Measurements from ENCODE around the gene STPG3.

STPG3 gene

DNA sequence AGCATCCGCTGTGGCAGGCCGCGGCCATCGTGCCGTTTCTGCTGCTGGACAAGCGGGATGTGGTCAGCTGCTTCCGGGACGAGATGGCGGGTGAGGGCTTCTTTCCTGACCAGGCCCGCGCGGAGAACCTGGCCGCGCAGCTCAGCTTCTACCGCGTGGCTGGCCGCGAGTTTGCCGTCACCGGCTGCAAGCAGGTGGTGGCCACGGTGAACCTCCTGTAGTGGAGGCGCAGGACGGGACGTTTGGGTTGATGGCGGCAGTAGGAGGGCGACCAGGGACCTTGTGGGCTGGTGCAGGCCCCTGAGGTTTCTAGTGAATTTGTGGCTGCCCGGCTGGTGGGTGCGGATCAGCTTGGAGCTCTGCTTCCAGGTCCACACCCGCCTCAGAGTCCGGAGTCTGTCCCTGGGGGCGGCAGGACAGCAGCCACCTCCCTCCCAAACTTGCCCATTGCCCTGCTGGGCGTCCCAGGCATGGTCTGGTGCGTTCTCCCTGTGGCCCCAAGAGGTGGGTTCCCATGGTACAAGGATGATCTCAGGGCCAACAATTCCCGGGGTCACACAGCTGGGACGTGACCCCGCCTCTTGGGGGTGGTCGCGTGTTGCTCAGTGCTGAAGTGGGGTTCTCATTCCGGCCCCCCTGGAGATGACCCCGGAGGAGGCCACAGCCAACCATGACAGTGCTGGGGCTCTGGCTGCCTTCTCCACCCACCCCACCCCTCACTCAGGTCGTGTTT lies 28.8 kb downstream of the STPG3 start:
- no peak for DNase-seq (ENCODE audit: low spot score)

DNA sequence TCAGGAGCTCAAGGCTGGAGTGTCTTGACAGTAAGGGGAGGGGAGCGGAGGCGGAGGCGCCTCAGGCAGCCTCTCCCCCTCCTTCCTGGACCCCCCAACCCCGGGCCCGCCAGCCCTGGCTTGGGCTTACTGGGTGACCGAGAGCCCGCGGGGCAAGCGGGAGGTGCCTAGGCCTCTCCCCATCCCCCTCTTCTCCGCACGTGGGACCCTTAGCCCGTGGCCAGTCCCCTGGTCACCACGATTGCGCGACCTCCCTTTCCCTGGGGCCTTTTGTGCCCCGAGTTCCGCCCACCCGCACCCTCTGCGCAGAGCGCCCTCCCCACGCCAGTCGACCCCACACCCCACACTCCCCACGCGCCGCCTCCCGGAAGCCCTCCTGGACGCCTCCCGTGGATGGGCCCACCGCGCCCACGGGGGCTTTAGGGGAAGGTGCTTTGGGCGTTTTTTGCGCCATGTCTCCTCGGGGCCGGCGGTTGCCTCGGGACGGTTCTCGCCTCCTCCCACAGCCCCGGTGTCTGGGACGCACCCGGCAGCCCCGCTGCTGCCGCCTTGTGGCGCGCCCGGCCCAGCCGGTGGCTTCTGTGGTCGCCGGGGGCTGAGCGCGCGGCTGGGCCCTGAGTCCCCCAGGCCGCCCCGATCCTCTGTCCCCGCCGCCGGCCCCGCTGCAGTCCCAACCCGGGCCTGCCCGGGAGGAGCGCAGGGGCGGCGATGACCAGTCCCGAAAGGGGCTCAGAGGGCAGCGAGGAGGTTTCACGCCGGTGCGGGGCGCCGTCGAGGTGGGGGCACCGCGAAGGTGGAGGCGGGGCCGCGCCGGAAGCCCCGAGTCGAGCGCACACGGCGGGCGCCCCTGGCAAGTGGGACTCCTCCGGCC lies 29.6 kb downstream of the STPG3 start:
- DNase-seq (ENCODE audit: low spot score) = no peak

- no peak for DNase-seq (ENCODE audit: low spot score)
These were observed 30.4 kb downstream of the STPG3 start for GRCh38 chr9:137281345-137282116.

- peak; percentile 64 for DNase-seq (ENCODE audit: low spot score)
These were observed 35.9 kb downstream of the STPG3 start for GRCh38 chr9:137286975-137287383.

GRCh38 chr9:137293094-137293481 lies 42.0 kb downstream of the STPG3 start:
- no peak for DNase-seq (ENCODE audit: low spot score)

DNA sequence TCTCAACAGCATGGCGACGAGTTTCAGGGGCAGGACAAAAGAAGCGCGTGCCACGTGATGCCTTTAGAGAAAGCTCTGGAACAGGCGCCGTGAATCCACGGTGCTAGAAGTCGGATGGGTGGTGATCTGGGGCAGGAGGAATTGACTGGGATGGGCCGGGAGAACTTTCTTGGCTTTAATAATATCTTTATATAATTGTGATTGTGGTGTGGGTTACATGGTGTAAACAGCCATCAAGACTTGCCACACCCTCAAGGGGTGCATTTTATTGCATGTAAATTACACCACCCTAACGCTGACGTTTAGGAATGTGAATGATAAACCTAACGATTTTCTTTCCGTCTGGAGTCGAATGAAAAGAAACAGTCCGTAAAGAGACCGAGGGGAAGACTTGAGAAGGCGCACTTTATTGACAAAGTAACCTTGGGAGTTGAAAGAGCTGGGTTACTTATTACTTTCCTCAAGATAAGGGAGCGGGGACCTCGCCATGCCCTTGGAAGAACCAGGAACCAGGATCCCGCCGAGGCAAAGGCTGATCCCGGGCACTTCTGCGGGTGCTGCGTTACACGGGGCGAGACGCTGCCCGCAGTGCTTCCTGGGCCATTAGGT lies 42.5 kb downstream of the STPG3 start:
- no peak for DNase-seq (ENCODE audit: low spot score)

DNA sequence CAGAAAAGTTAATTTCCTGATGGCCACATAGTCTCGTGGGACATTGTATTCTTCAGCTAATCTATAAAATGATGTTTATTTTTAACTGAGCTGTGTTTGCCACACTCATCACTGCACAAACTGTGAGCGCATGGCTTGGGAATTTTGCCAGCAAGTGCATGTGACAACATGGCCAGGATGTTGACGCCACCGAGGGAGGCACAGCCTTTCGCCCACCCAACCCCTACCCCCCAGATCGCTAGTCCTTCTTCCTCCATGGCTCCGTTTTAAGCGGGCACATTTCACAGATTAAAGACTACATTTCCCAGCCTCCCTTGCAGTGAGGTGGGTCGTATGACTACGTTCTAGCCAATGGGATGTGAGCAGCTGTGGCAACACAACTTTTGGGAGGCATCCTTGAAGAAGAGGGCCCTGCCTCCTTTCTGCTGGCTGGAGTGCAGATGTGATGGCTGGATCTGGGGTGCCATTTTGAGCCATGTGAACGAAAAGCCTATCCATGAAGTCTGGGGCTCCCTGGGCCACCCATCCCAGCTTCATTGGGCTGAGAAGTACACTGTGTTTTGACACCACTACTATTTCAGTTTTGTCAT lies 43.1 kb downstream of the STPG3 start:
- DNase-seq (ENCODE audit: low spot score) = peak; percentile 56

- DNase-seq (ENCODE audit: low spot score) = no peak
These were observed 43.7 kb downstream of the STPG3 start for GRCh38 chr9:137294681-137295237.

DNA sequence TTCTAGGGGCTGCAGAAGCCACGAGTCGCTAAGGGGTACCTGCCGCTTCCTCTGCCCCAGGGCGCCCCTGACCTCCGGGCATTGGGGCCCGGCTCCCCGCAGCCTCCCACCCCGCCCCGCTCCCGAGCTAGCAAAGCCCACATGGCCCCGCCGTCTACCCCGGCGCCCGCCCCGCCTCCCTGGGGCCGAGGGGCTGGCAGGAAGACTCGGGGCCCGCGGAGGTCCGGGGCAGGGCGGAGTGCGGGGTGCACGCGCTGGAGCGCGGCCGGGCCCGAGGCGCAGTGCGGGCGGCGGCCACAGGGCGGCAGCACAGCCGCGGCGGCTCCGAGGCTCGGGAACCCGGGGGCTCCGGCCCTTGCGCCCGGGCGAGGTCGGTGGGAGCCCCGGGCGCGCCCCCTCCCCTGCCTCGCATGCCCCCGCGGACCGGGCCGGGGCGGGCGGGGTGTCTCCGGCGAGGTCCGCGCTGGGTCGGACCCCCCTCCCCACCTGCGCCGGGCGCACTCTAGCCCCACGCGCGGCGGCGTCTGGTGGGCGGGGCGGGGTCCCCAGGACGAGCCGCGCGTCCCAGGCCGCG lies 44.2 kb downstream of the STPG3 start:
- DNase-seq (ENCODE audit: low spot score) = no peak

DNA sequence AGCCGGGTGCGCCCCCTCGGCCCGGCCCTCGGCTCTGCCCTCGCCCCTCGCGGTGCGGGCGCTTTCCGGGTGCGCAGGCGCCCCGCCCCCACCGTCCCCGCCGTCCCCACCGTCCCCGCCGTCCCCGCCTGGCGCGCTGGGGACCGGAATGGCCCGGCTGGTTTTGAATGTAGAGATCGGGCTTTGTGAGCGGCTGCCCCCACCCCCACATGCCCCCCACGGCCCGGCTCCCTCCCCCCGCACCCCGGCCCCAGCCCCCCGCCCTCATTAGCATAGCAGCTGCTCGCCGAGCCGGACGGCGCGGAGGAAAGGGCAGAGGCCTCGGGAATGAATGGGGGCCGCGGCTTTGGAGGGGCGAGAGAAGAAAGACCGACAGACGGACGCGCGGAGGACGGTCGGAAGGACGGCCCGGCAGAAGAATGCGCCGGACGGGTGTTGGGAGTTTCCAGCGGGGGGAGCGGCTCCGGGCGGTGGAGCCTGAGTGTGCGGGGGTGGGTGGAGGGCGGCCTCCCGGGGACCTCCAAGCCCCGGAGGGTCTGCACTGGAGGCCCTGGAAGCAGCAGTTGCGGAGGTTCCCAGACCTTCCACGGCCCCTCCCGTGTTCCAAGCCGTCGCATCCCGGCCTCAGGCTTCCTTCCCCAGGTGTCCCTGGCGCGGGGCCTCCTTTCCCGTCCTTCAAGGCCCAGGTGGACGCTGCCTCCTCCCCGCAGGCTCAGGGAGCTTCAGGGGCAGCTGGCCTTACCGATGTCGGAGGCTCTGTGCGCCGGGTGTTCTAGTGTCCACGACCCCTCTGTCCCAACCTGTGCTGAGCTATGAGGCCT lies 45.0 kb downstream of the STPG3 start:
- no peak for DNase-seq (ENCODE audit: low spot score)

DNA sequence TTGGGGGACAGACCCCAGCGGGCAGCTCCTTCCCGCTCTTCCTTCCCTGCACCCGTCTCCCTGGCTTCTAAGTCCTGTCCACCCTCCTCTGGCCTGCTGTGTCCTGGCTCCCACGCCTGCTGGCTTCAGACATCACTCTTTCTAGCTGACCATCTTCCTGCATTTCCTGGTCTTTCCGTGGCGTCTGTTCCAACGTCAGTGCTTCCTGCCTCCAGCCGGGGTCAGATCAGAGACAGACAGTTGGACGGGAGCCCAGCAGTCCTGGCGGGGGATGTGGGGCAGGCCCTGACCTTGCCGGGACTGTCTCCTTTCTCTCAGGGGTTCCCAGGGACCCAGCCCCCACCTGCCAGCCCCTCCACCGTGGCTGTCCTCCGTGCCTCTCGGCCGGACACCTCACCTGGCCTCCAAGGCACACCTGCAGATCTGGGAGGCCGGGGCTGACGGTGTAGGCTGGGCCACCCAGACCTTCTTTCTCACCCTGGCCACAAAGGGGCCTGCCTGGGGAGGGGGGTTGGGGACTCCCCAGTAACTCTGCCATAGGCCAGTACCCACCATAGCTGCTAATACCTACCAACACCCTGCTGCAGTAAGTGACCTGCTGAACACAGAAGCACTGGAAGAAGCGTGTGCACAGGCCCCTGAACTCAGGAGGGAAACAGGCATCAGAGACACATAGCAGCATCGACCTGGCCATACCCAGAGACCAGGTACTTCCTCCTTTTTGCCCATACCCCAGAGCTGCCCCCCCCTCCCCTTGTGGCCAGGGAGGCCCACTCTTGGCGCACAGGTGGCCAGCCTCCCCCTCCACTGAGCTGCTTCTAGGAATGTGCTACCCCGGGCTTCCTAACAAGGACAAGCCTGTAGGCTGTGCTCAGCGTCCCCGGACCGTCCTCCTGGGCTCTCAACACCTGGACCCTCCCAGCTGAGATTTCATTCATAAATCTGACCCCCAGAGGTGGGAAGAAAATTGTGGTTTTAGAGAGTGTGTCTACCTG lies 45.9 kb downstream of the STPG3 start:
- no peak for DNase-seq (ENCODE audit: low spot score)

- DNase-seq (ENCODE audit: low spot score) = no peak
These were observed 46.9 kb downstream of the STPG3 start for GRCh38 chr9:137297966-137298365.

- peak; percentile 38 for DNase-seq (ENCODE audit: low spot score)
These were observed 47.5 kb downstream of the STPG3 start for GRCh38 chr9:137298401-137299202.

GRCh38 chr9:137299203-137299565 lies 48.1 kb downstream of the STPG3 start:
- DNase-seq (ENCODE audit: low spot score) = no peak

DNA sequence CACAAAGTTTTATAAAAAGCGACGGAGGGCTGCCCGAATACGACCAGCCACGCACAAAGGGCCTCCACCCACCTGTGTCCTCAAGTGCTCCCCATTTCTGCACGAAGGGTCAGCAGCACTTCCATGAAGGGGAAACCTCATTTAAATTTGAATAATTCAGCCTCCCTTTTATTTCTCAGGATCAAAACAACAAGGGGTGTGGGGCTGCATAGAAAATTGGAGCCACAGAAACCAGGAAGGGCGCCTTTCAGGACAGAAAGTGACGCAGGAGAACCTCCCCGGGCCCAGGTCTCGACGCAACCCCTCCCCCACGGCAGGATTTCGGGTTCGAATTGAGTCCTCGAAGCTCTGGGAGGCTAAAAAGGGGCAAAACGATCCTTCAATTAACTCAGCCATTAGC lies 48.9 kb downstream of the STPG3 start:
- no peak for DNase-seq (ENCODE audit: low spot score)

- DNase-seq (ENCODE audit: low spot score) = no peak
These were observed 49.5 kb downstream of the STPG3 start for GRCh38 chr9:137300567-137301080.

- DNase-seq (ENCODE audit: low spot score) = peak; percentile 48
These were observed 50.2 kb downstream of the STPG3 start for GRCh38 chr9:137301081-137301947.

Measured in cerebellar cortex (tissue), 1 donor.